SJSA1 (cell line): ENCODE data around the gene XIST. TPM values are rescaled to one million over a fixed set of nuclear protein-coding genes. Genes with fewer than 3 reads are reported as not detected.
"Not testable (repeated sequence)": the region's sequence is repeated elsewhere in the genome, so short reads cannot be mapped to it uniquely, and the experiment has no call there.

ENCODE experiments used
- DNase-seq, 2 experiments: peaks; one replicate each; pipeline ENCODE4 v3.0.0-alpha.2; 2015 to 2020; ENCODE audit warnings: low spot score in 2 of 2, low read depth in 1 of 2
- H3K27ac ChIP-seq: fragments of 250-450 bp; sonication (Bioruptor Pico); 2 replicates; pipeline ENCODE4 v1.5.1; 2020; ENCODE audit warnings: mild to moderate bottlenecking, moderate library complexity
- H3K27me3 ChIP-seq: fragments of 250-450 bp; sonication (Bioruptor Pico); replicated peaks from 2 replicates; pipeline ENCODE4 v1.5.1; 2020; ENCODE audit warnings: mild to moderate bottlenecking, moderate library complexity
- H3K36me3 ChIP-seq: fragments of 250-450 bp; sonication (Bioruptor Pico); 2 replicates; pipeline ENCODE4 v1.5.1; 2020; ENCODE audit warnings: mild to moderate bottlenecking
- H3K4me1 ChIP-seq: fragments of 250-450 bp; sonication (Bioruptor Pico); replicated peaks from 2 replicates; pipeline ENCODE4 v1.6.1; 2021; ENCODE audit warnings: mild to moderate bottlenecking
- H3K4me3 ChIP-seq: fragments of 250-450 bp; sonication (Bioruptor Pico); 2 replicates; pipeline ENCODE4 v1.5.1; 2020; ENCODE audit warnings: mild to moderate bottlenecking
- H3K9me3 ChIP-seq: fragments of 250-450 bp; sonication (Bioruptor Pico); replicated peaks from 2 replicates; pipeline ENCODE4 v1.5.1; 2020; ENCODE audit warnings: mild to moderate bottlenecking
- total RNA-seq: library from RNA; depleted of rRNA; stranded (reverse); fragments of >200 nt; shearing (Covaris generic); gene quantifications from 2 replicates; pipeline ENCODE4 v1.2.3, GENCODE V29; 2014; rRNA removed

Gene XIST
- total RNA-seq: not detected in 2 replicates

- Histone ChIP-seq H3K27me3 (no peaks in the 10 kb centered on the region), H3K27ac (no peak within 1 kb of the TSS), H3K4me1 (no peaks in the 10 kb centered on the region), H3K36me3 (no peaks in the 10 kb centered on the region), H3K4me3 (no peak within 1 kb of the TSS), H3K9me3 (no peaks in the 10 kb centered on the region)
- DNase-seq: no peak
These were observed at the start of gene XIST for GRCh38 chrX:73852467-73852866. XIST (minus strand) TSS chrX:73852714.

GRCh38 chrX:73898315-73898714, 45.8 kb upstream of the XIST start:
- not testable (repeated sequence) for H3K4me1 ChIP-seq, H3K27me3 ChIP-seq, DNase-seq, H3K4me3 ChIP-seq, H3K36me3 ChIP-seq, H3K9me3 ChIP-seq, H3K27ac ChIP-seq

- not testable (repeated sequence) for H3K27me3 ChIP-seq, H3K4me1 ChIP-seq, H3K27ac ChIP-seq, H3K4me3 ChIP-seq, H3K36me3 ChIP-seq, H3K9me3 ChIP-seq, DNase-seq
These were observed 40.1 kb upstream of the XIST start for GRCh38 chrX:73892515-73893090.

- not testable (repeated sequence) for H3K27me3 ChIP-seq, H3K9me3 ChIP-seq, H3K27ac ChIP-seq, H3K4me3 ChIP-seq, H3K36me3 ChIP-seq, H3K4me1 ChIP-seq, DNase-seq
These were observed 29.7 kb upstream of the XIST start for GRCh38 chrX:73882260-73882659.

- no peaks in the 10 kb centered on the region for H3K4me1 ChIP-seq
- no peak for DNase-seq
These were observed 25.2 kb upstream of the XIST start for GRCh38 chrX:73877687-73878086.

GRCh38 chrX:73876911-73877310, 24.4 kb upstream of the XIST start:
- Histone ChIP-seq H3K27me3 (no peaks in the 10 kb centered on the region), H3K4me1 (no peaks in the 10 kb centered on the region), H3K36me3 (no peaks in the 10 kb centered on the region), H3K4me3 (no peak overlapping the region), H3K27ac (no peak overlapping the region), H3K9me3 (no peaks in the 10 kb centered on the region)
- no peak for DNase-seq

More at GRCh38 chrX:73877687-73878086, 25.2 kb upstream of the XIST start:
- Histone ChIP-seq H3K27me3 (no peaks in the 10 kb centered on the region), H3K9me3 (no peaks in the 10 kb centered on the region), H3K36me3 (no peaks in the 10 kb centered on the region), H3K4me3 (no peak overlapping the region), H3K27ac (no peak overlapping the region)

- no peaks in the 10 kb centered on the region for H3K4me1 ChIP-seq
- H3K27me3 ChIP-seq: no peaks in the 10 kb centered on the region
- H3K4me3 ChIP-seq: no peak overlapping the region
These were observed 16.4 kb upstream of the XIST start for GRCh38 chrX:73868916-73869315.

GRCh38 chrX:73867144-73867543, 14.6 kb upstream of the XIST start:
- Histone ChIP-seq H3K27ac (no peak overlapping the region), H3K36me3 (no peaks in the 10 kb centered on the region), H3K4me1 (no peaks in the 10 kb centered on the region), H3K9me3 (no peaks in the 10 kb centered on the region), H3K4me3 (no peak overlapping the region), H3K27me3 (no peaks in the 10 kb centered on the region)
- DNase-seq: no peak

More at GRCh38 chrX:73868916-73869315, 16.4 kb upstream of the XIST start:
- Histone ChIP-seq H3K9me3 (no peaks in the 10 kb centered on the region), H3K36me3 (no peaks in the 10 kb centered on the region), H3K27ac (no peak overlapping the region)
- DNase-seq: no peak

GRCh38 chrX:73863852-73864251, 11.3 kb upstream of the XIST start:
- Histone ChIP-seq H3K4me1 (no peaks in the 10 kb centered on the region), H3K27ac (no peak overlapping the region), H3K36me3 (no peaks in the 10 kb centered on the region), H3K27me3 (no peaks in the 10 kb centered on the region), H3K4me3 (no peak overlapping the region), H3K9me3 (no peaks in the 10 kb centered on the region)
- no peak for DNase-seq

- Histone ChIP-seq H3K27me3 (no peaks in the 10 kb centered on the region), H3K9me3 (no peaks in the 10 kb centered on the region), H3K4me1 (no peaks in the 10 kb centered on the region), H3K27ac (no peak overlapping the region), H3K36me3 (no peaks in the 10 kb centered on the region), H3K4me3 (no peak overlapping the region)
- no peak for DNase-seq
These were observed 10.8 kb upstream of the XIST start for GRCh38 chrX:73863268-73863667.

- Histone ChIP-seq H3K27ac (no peak overlapping the region), H3K9me3 (no peaks in the 10 kb centered on the region), H3K4me3 (no peak overlapping the region), H3K27me3 (no peaks in the 10 kb centered on the region), H3K36me3 (no peaks in the 10 kb centered on the region), H3K4me1 (no peaks in the 10 kb centered on the region)
- DNase-seq: no peak
These were observed 7.1 kb upstream of the XIST start for GRCh38 chrX:73859622-73860021.

- H3K27ac ChIP-seq: no peak overlapping the region
- no peaks in the 10 kb centered on the region for H3K27me3 ChIP-seq
- no peaks in the 10 kb centered on the region for H3K4me1 ChIP-seq
- no peak overlapping the region for H3K4me3 ChIP-seq
- H3K36me3 ChIP-seq: no peaks in the 10 kb centered on the region
- no peaks in the 10 kb centered on the region for H3K9me3 ChIP-seq
- peak; percentile 51 to 66 for DNase-seq
These were observed 3.0 kb upstream of the XIST start for GRCh38 chrX:73855546-73855945.

- Histone ChIP-seq H3K4me3 (no peak overlapping the region), H3K27ac (no peak overlapping the region), H3K4me1 (no peaks in the 10 kb centered on the region)
These were observed 492 bp downstream of the XIST start for GRCh38 chrX:73852022-73852421.

GRCh38 chrX:73851014-73852009, 1.2 kb downstream of the XIST start:
- Histone ChIP-seq H3K27ac (no peak overlapping the region), H3K9me3 (no peaks in the 10 kb centered on the region), H3K4me3 (no peak overlapping the region), H3K27me3 (no peaks in the 10 kb centered on the region), H3K36me3 (no peaks in the 10 kb centered on the region), H3K4me1 (no peaks in the 10 kb centered on the region)
- DNase-seq: no peak

More at GRCh38 chrX:73852022-73852421, 492 bp downstream of the XIST start:
- Histone ChIP-seq H3K9me3 (no peaks in the 10 kb centered on the region), H3K27me3 (no peaks in the 10 kb centered on the region), H3K36me3 (no peaks in the 10 kb centered on the region)
- DNase-seq: no peak
